GM06990 (cell line): ENCODE measurements around the gene TTC4.

Experiments used
- DNase-seq: peaks from one replicate; pipeline ENCODE4 v3.0.0-alpha.2; 2011; ENCODE audit not compliant: insufficient read length; ENCODE audit errors: extremely low read depth
- H3K27me3 ChIP-seq: replicated peaks from 2 replicates; pipeline ENCODE4 v1.6.0; 2011; ENCODE audit warnings: low read length; ENCODE audit not compliant: control insufficient read depth, insufficient read depth
- H3K36me3 ChIP-seq: 2 replicates; pipeline ENCODE4 v1.5.1; 2011; ENCODE audit warnings: low read length; ENCODE audit not compliant: control insufficient read depth, insufficient read depth
- H3K4me3 ChIP-seq: replicated peaks from 2 replicates; pipeline ENCODE4 v1.5.1; 2011; ENCODE audit warnings: low read depth, mild to moderate bottlenecking, control low read depth, low read length
- CTCF ChIP-seq: IDR thresholded peaks from 2 replicates; pipeline ENCODE4 v1.5.1; 2011; ENCODE audit warnings: low read length, control low read depth, mild to moderate bottlenecking, inconsistent platforms; ENCODE audit not compliant: insufficient read depth, poor library complexity, severe bottlenecking

TTC4 gene

GRCh38 chr1:54777431-54777830, 61.8 kb downstream of the TTC4 start:
- Histone ChIP-seq H3K27me3 (no peaks in the 10 kb centered on the region), H3K36me3 (no peaks in the 10 kb centered on the region), H3K4me3 (no peak overlapping the region)
- DNase-seq = no peak
- TF ChIP-seq CTCF = no peak

DNA sequence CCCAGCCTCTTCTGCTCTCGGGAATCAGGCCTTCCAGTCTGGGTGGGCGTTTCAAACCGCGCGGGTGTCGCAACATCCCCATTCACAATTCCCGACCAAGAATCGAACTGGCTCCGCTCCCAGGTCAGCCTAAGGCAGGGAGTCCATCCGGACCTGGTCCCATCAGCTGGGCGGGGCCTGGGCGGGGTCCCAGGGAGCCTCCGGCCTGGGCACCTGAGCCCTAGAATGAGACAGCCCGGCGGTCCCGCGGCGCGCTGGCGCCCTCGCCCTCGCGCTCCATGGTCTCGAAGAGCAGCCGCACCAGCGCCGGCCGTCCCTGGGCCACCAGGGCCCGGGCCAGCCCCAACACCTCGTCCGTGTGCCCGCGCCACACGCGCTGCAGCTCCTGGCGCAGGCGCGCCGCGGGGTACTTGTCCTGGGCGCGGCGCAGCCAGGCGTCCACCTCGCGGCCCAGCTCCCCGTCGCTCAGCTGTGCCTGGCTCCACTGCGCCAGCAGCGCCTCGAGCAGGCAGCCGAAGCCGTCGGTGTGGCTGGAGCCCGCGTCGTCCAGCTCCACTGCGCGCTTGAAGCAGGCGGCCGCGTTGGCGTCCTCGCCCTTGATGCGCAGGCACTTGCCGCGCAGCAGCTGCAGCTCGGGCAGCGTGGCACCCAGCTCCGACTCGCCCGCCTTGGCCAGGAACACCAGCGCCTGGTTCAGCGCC, 65.5 kb downstream of the TTC4 start:
- no peak for DNase-seq
- no peaks in the 10 kb centered on the region for H3K36me3 ChIP-seq
- H3K4me3 ChIP-seq = no peak overlapping the region
- H3K27me3 ChIP-seq = no peaks in the 10 kb centered on the region
- TF ChIP-seq CTCF = no peak

GRCh38 chr1:54782156-54782555, 66.5 kb downstream of the TTC4 start:
- no peaks in the 10 kb centered on the region for H3K27me3 ChIP-seq
- no peak overlapping the region for H3K4me3 ChIP-seq
- no peaks in the 10 kb centered on the region for H3K36me3 ChIP-seq
- no peak for TF ChIP-seq CTCF
- DNase-seq = no peak

- Histone ChIP-seq H3K27me3 (no peaks in the 10 kb centered on the region), H3K4me3 (no peak overlapping the region), H3K36me3 (no peaks in the 10 kb centered on the region)
- TF ChIP-seq CTCF = no peak
- no peak for DNase-seq
These were observed 66.9 kb downstream of the TTC4 start for GRCh38 chr1:54782588-54782987.

DNA sequence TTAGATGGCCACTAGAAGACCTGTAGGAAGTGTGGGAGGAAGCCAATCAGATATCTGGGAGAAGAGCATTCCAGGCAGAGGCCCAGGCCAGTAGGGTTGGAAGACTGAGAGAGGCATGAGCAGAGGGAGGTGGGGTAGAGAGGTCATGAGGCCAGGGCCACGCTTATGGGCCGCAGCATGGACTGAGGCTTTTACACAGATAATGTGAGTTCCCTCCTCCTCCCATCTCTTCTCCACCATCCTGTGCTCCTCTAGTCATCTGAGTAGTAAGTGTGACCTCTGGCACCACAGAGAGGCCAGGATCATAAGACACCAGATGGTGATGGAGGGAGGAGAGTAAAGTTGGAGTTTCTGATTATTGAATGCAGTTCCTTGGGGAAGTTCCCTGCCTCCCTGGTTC, 68.4 kb downstream of the TTC4 start:
- Histone ChIP-seq H3K27me3 (no peaks in the 10 kb centered on the region), H3K4me3 (no peak overlapping the region), H3K36me3 (no peaks in the 10 kb centered on the region)
- TF ChIP-seq CTCF = no peak
- no peak for DNase-seq

DNA sequence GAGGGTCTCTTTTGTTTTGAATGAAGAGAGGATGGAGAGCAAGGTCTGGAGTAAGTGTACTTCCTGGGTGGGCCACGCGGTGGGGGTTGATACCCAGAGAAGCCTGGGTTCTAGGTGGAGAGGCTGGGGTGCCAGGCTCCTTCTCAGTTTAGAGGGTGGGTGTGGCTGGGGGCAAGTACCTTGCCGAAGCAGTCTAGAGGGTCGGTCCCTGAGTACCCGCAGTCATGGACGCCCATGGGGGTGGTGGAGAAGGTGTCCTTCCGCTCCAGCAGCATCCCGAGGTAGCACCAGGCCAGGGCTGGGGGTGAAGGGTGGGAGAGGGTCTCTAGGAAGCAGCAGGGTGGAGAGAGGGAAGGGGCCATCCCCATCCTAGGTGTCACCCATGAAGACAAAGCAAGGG, 71.1 kb downstream of the TTC4 start:
- TF ChIP-seq CTCF = no peak
- Histone ChIP-seq H3K36me3 (no peaks in the 10 kb centered on the region), H3K27me3 (no peaks in the 10 kb centered on the region), H3K4me3 (no peak overlapping the region)
- DNase-seq = no peak
